ENCODE results near the gene GSPT1.

DNA sequence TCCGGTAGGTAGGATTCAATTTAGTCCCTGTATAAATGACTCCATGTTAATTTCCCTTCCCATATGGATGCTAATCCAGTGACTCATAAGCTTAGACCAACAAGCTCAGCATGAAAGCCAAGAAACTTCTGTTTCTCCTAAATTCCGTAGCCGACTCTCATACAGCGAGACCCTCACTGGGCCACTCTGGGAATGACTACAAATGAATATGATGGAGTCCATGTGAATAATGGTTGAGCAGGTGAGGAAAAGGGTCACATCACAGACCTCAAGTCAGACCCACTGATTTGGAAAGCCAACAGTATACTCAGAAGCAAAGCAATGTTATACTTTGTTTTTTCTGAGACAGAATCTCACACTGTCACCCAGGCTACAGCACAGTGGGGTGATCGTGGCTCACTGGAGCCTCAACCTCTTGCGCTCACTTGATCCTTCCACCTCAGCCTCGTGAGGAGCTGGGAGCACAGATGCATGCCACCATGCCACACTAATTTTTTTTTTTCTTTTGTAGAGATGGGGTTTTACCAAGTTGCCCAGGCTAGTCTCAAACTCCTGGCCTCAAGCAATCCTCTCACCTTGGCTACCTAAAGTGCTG is 79.0 kb downstream of the GSPT1 start:
- TF ChIP-seq, protein P1, sequence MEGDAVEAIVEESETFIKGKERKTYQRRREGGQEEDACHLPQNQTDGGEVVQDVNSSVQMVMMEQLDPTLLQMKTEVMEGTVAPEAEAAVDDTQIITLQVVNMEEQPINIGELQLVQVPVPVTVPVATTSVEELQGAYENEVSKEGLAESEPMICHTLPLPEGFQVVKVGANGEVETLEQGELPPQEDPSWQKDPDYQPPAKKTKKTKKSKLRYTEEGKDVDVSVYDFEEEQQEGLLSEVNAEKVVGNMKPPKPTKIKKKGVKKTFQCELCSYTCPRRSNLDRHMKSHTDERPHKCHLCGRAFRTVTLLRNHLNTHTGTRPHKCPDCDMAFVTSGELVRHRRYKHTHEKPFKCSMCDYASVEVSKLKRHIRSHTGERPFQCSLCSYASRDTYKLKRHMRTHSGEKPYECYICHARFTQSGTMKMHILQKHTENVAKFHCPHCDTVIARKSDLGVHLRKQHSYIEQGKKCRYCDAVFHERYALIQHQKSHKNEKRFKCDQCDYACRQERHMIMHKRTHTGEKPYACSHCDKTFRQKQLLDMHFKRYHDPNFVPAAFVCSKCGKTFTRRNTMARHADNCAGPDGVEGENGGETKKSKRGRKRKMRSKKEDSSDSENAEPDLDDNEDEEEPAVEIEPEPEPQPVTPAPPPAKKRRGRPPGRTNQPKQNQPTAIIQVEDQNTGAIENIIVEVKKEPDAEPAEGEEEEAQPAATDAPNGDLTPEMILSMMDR (IDR thresholded peaks at IDR 0.05; ENCODE audit: low read depth, low read length) = no peak
- TF ChIP-seq EZH2phosphoT487 (IDR thresholded peaks at IDR 0.05; ENCODE audit: low read depth) = no peak
